GM12878 (cell line): ENCODE data around the gene RBM10. TPM values are rescaled to one million over a fixed set of nuclear protein-coding genes. Genes with fewer than 3 reads are reported as not detected.

Experiments
- BCL11A ChIP-seq: IDR thresholded peaks from 2 replicates; pipeline ENCODE4 v1.6.1; 2011; ENCODE audit warnings: low read depth, low read length
- CBX3 ChIP-seq: fragments of 200-600 bp; sonication (generic); IDR thresholded peaks from 2 replicates; pipeline ENCODE4 v1.6.1; 2016; ENCODE audit warnings: low read depth, borderline replicate concordance
- CEBPB ChIP-seq, 2 experiments: fragments of 150-350 bp in 1 of 2; IDR thresholded peaks; 2 replicates each; pipeline ENCODE4 v1.6.1; 2012 to 2014; ENCODE audit warnings: low read depth in 2 of 2, low read length in 2 of 2, borderline replicate concordance in 1 of 2, inconsistent platforms in 1 of 2
- CREM ChIP-seq: IDR thresholded peaks from 2 replicates; pipeline ENCODE4 v1.6.1; 2014; ENCODE audit warnings: antibody characterized with exemption, low read depth
- DPF2 ChIP-seq: fragments of 450-650 bp; IDR thresholded peaks from 2 replicates; pipeline ENCODE4 v1.6.1; 2017; ENCODE audit warnings: mild to moderate bottlenecking
- HDAC6 ChIP-seq: fragments of 200-600 bp; sonication (generic); IDR thresholded peaks from one replicate; pipeline ENCODE4 v1.8.0; 2017; ENCODE audit warnings: antibody characterized with exemption; ENCODE audit not compliant: unreplicated experiment
- MTA2 ChIP-seq: fragments of 450-650 bp; IDR thresholded peaks from 2 replicates; pipeline ENCODE4 v1.6.1; 2016; ENCODE audit warnings: low read depth, mild to moderate bottlenecking, moderate library complexity
- MXI1 ChIP-seq: fragments of 150-350 bp; IDR thresholded peaks from 2 replicates; pipeline ENCODE4 v1.6.1; 2011; ENCODE audit warnings: low read depth, mild to moderate bottlenecking, inconsistent platforms, low read length, improper control_type of control experiment
- RAD21 ChIP-seq: IDR thresholded peaks from 2 replicates; pipeline ENCODE4 v1.6.1; 2011; ENCODE audit warnings: mild to moderate bottlenecking, low read depth, low read length, moderate library complexity; ENCODE audit not compliant: insufficient read depth
- RAD51 ChIP-seq: fragments of 450-650 bp; IDR thresholded peaks from 2 replicates; pipeline ENCODE4 v1.6.1; 2016; ENCODE audit warnings: moderate library complexity, mild to moderate bottlenecking, inconsistent platforms
- RBBP5 ChIP-seq: fragments of 200-600 bp; sonication (generic); conservative IDR thresholded peaks from 2 replicates; pipeline ENCODE4 v1.6.1; 2016
- SPI1 ChIP-seq: IDR thresholded peaks from 2 replicates; pipeline ENCODE4 v1.6.1; 2011; ENCODE audit warnings: low read depth, mild to moderate bottlenecking, low read length, moderate library complexity, borderline replicate concordance; ENCODE audit not compliant: insufficient read depth
- ZNF384 ChIP-seq: IDR thresholded peaks from 2 replicates; pipeline ENCODE4 v1.6.1; 2012; ENCODE audit warnings: low read depth, mild to moderate bottlenecking, low read length, improper control_type of control experiment, borderline replicate concordance
- polyA plus RNA-seq, 11 experiments: library from polyadenylated mRNA; depleted of rRNA in 4 of 11; unstranded in 6 of 11; stranded (reverse) in 5 of 11; fragments of >200 nt; fragmentation: Nextera tagmentation in 4 of 11; fragmentation: Illumina TruSeq in 1 of 11; extraction: Ambion mirVana in 4 of 11; extraction: Trizol in 1 of 11; gene quantifications; 1 replicate in 1 of 11; 2 replicates in 10 of 11; pipeline versions ENCODE4 v1.2.1 to v1.2.3, GENCODE V29; 2011 to 2016; ENCODE audit warnings: inconsistent platforms in 2 of 11, missing spikeins in 2 of 11, low read depth in 1 of 11
- total RNA-seq, 4 experiments: library from RNA; depleted of rRNA in 3 of 4; stranded (reverse); fragments of >200 nt in 3 of 4; fragmentation: Illumina TruSeq in 1 of 4; extraction: Trizol in 1 of 4; gene quantifications; 2 replicates each; pipeline versions ENCODE4 v1.2.1 to v1.2.3, GENCODE V29; 2013 to 2021
- TF ChIP-seq, protein P1 (sequence below): IDR thresholded peaks from 2 replicates; pipeline ENCODE4 v1.6.1; 2011; ENCODE audit warnings: borderline replicate concordance, low read depth, mild to moderate bottlenecking, moderate library complexity, mixed read lengths, low read length; ENCODE audit not compliant: insufficient read depth; ENCODE audit errors: extremely low read length
- TF ChIP-seq, protein P2 (sequence below): IDR thresholded peaks from 2 replicates; pipeline ENCODE4 v1.6.1; 2012; ENCODE audit warnings: low read depth, low read length, improper control_type of control experiment

Gene RBM10
- total and polyA plus RNA-seq, 10 of the 15 experiments (the other 5 are each of a cell fraction or from before 2014, with no cell fraction given) = 1.4 to 60.0 (median 29.8) TPM

DNA sequence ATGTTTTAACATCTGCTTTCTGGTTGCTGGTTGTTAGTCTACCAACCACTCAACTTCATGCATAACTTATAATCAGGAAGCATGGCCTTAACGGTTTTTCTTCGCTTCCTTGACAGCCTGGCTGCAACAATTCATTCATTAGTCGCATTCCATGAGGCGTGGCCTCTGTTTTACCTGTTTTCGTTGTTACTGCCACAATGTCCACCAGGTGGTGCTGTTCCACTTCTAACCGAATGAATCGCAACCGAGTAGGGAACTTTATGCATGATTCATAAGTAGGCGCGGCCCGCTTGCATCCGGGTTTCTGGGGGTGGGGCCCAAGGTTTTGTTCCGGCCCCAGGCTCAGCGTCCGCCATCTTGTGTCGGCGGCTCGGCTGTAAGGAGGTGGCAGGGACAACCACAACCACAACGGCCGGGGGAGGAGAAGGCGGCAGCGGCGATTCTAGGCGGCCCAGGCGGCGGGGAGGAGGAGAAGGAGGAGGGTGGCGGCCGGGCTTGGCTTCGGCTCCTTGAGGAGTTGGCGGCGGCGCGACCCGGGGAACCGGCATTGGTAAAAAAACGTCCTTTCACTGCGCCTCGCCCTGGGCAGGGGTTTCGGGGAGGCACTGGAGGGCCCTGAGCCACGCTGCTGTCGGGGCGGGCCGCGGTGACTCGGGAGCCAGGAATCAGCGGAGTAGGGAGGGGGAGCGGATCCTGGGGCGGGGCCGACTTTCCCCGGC lies 48.6 kb downstream of the RBM10 start, which contains the start of gene UBA1 (continued):
- TF ChIP-seq CREM = peak; percentile 46; the same call in 1 of the 2 replicates
- no peak for TF ChIP-seq BCL11A
- TF ChIP-seq, protein P1, sequence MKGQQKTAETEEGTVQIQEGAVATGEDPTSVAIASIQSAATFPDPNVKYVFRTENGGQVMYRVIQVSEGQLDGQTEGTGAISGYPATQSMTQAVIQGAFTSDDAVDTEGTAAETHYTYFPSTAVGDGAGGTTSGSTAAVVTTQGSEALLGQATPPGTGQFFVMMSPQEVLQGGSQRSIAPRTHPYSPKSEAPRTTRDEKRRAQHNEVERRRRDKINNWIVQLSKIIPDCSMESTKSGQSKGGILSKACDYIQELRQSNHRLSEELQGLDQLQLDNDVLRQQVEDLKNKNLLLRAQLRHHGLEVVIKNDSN = no peak
- TF ChIP-seq MXI1 = peak; percentile 90
- TF ChIP-seq RAD51 = no peak
- TF ChIP-seq CBX3 = no peak
- no peak for TF ChIP-seq CEBPB (IDR thresholded peaks at IDR 0.05; ENCODE audit: borderline replicate concordance in 1 of 2, low read depth in 2 of 2, low read length in 2 of 2)
- peak; percentile 57 for TF ChIP-seq HDAC6
- TF ChIP-seq RBBP5 = no peak
- peak; percentile 92 for TF ChIP-seq RAD21
- no peak for TF ChIP-seq MTA2
- no peak for TF ChIP-seq SPI1
- TF ChIP-seq, protein P2, sequence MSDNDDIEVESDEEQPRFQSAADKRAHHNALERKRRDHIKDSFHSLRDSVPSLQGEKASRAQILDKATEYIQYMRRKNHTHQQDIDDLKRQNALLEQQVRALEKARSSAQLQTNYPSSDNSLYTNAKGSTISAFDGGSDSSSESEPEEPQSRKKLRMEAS = peak; percentile 51
- peak; percentile 72 for TF ChIP-seq DPF2
- no peak for TF ChIP-seq ZNF384
